Skin epidermis (tissue), 12 donors: ENCODE measurements around the gene COL19A1.
A peak's percentile ranks its signal among the peaks of the same experiment; 100 is the strongest.

ENCODE experiments used
- H3K27ac ChIP-seq, 21 experiments: fragments of 200-600 bp; sonication (generic) in 11 of 21; one replicate each; pipeline ENCODE4 v1.5.0; 2020; ENCODE audit warnings: mild to moderate bottlenecking in 3 of 21, inconsistent platforms in 2 of 21, moderate library complexity in 2 of 21
- H3K4me3 ChIP-seq, 7 experiments: fragments of 200-600 bp; sonication (generic) in 2 of 7; one replicate each; pipeline ENCODE4 v1.5.0; 2020; ENCODE audit warnings: inconsistent platforms in 2 of 7, mild to moderate bottlenecking in 2 of 7, moderate library complexity in 1 of 7

COL19A1 gene

DNA sequence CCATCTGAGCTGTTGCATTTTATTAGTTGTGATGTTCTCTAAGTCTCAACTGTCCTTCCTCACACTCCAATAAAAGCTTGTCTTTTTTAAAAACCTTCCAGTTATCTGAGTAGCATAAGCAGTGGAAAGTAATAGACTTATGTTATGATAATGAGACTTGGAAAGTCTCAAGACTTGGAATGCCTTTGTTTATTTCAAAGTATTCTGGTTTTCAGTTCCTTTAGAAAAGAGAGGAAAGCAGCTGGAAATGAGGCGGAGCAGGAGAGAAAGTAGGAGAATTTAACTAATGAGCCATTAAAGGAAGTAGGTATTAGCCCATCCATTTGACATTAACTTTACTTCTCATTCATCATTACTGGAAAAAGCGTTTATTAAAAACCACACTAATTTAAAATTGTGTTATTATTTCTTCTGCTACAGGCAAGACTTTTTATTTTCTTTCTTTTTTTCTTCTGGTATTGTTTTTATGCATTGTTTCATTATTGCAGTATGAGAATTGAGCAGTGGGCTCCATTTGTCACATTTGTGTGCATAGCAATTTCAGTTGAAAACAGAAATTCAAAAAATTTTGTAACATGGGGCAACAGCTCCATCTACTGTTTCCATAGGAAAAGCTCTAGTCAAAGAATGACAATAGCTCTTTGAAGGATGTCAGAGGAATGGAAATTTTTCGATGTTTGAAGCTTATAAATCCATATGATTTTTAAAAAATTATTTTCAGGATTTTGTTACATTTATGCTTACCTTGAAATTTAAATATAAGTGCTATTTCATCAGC is 241.7 kb downstream of the COL19A1 start:
- Histone ChIP-seq H3K27ac (no peak overlapping the region), H3K4me3 (no peak overlapping the region)

DNA sequence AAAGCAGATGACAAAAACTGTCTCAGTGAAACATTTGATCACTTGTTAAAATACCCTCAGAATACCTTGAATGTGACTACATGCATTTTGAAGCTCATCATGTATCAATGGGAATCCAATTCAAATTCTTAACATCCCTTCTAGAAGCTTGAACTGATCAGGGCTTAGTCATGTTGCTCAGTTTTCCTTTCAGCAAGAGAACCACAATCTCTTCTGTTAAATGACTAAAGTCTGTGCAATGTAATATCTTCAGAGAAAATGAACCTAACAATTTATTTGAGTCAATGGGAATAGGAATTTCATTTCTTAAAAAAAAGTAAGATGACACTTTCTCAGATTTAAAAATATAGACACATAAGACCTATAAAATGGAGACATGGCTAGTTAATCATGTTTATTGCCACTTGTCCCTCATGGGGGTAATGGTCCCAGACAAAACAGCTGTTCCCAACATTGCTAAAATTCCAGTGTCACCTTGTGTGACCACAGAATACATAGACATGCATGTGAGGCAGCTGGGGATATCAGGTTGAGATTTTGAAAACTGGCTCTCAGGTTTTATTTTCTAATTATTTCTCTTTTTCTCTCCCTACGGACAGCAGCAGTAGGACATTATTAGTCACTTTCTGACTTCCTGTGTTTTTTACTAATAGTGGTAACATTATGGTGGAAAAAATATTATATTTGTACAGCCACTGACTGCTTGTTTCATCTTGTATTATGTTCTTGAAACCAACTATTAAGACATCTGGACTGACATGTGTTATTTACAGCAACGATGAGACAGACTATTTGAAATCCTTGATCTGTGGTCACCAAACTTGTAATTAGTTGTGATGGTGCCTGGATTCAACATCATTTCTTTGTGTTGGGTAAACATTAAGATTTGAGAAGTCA is 244.0 kb downstream of the COL19A1 start:
- Histone ChIP-seq H3K27ac (no peak overlapping the region), H3K4me3 (no peak overlapping the region)

DNA sequence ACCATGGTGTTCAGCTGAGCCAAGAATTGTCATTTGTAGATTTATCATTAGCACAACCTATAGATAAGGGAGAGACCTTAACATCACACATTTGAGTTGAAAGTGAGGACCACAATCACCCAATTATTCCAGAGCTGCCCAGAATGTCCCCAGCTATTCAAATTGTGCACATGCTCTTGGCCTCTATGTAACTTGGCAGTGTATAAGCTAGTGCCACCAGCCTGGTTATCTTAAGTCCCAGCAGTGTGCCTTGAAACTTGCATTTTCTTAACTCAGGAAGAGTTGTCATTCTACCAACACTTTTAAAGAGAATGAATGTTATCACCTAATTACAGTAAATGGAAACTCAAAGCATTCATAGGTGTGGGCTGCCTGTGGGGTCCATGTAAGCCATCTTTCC is 245.4 kb downstream of the COL19A1 start:
- no peak overlapping the region for H3K27ac ChIP-seq
- H3K4me3 ChIP-seq = no peak overlapping the region

DNA sequence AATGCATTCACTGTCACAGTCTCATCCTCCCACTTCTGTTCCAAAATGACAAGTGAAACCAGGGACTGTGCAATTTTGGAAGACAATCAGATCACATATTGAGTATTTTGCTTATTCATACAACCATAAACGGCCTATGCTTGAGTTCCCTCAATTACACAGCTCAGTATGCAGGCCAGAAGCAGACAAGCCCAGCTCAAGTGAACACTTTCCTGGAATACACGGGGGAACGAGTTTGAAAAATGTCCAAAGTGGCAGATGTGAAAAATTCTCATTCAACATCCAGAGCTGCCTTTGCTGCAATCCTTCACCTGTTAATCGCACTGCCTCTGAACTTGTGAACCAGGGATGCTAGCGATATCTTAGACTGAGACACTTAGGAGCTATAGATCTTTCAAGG is 246.4 kb downstream of the COL19A1 start:
- H3K4me3 ChIP-seq = no peak overlapping the region
- no peak overlapping the region for H3K27ac ChIP-seq

DNA sequence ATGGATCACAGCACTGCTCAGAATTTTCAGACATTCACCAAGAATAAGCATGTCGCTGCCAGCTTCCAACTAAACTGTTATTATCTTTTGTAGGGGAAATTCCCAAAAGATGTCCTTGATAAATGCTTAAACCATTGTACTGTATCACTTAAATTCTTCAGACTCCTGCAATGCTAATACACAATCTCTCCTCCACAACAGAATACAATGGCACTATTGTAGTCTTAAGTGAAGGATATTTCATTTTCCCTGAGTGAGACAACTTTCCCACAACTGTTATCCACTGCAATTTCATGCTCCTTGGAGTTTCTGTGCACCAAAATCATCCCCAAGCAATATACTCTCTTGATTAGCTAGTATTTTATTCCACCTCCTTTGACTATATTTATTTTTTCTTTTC is 246.8 kb downstream of the COL19A1 start:
- Histone ChIP-seq H3K4me3 (no peak overlapping the region), H3K27ac (no peak overlapping the region)

DNA sequence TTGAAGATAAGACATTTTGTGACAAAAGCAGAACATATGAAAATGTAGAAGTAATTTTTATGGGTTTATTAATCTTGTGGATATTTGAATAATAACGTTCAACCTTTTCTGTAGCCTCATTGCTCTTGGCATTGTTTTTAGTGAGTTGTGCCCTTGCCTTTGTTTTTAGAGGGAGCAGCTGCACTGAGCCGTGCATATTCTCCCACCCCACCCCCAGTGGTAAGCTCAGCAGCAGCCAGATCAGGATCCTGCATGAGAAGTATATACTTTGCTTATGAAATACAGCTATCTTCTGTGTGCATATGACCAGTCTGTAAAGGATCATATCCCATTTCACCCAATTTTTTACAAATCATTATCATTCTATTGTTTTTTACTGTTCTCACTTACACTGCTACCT is 252.3 kb downstream of the COL19A1 start:
- Histone ChIP-seq H3K27ac (no peak overlapping the region), H3K4me3 (no peak overlapping the region)

DNA sequence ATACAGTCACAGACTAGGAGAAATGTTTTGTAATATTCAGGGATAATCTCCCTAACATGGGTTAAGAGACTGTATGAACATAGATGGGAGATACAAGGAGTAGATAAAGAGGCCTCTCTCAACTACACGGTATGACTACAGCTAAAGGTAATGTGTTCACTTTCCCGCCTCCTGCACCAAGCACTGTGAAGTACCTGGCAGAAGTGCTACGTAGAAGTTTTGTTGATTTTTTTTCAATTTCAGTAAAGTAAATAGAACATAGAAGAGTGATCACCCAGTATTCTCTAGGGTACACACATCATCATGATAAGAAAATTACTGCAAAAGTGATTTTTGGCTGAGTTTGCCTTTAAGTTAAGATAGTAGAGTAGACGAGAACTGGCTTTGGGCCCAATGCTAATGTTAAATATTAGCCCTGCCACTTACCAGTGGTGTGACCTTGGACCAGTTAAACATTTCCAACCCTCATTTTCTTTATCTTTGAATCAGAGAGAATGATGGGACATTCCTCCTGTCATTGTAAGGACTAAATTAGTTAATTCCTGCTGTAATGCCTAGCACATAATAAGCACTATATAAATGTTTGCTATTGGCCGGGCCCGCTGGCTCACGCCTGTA is 253.0 kb downstream of the COL19A1 start:
- Histone ChIP-seq H3K27ac (no peak overlapping the region), H3K4me3 (no peak overlapping the region)

DNA sequence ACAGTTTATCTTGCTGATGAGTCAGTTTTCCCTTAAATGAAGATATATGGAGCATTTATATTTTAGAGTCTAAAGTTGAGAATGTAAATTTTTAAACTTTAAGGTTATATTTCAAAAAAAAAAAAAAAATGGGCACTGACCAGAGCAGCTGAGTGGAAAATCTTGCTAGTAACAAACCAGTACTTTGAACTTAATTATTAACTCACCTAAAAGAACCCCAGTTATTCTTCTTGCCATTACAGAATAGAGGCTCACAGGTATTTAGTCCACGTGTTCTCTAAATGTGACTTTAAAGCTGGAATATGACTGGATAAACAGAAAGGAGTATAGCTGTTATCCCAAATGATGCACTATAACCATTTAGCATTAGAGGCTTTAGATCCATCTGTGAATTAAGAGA is 258.1 kb downstream of the COL19A1 start:
- H3K4me3 ChIP-seq = no peak overlapping the region
- H3K27ac ChIP-seq = peak overlapping the region in 1 of 21 experiments; percentile 29

DNA sequence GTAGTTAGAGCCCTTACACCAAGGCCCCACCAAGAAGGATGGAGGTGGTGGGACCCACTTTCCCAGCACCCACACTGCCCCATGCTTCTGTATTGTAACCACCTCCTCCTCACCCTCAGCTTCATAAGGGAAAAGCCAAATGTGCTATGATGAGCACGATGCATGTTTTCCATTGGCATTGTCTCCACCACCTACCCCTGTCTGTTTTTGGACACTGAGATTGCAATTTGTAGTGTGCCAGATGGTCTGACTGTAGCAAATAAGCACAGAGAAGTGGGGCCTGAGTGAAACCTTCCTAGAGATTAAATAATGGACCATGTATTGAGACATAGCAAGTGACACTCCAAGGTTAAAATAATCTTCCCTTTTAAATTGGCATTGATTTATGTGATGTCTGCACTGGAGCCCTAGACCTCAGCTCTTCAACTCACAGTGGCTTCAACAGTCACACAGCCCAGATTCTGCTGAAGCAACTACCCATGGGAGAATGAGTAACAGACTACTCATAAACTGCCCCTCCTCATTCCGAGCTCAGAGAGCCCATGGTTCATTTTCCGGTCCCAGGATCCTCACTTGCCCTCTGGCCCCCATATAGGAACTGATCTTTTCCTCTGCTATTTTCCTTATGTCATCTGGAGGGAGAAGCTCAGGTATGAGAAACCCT is 258.7 kb downstream of the COL19A1 start:
- H3K27ac ChIP-seq = peak overlapping the region in 2 of 21 experiments; percentile 29 to 41
- H3K4me3 ChIP-seq = no peak overlapping the region

DNA sequence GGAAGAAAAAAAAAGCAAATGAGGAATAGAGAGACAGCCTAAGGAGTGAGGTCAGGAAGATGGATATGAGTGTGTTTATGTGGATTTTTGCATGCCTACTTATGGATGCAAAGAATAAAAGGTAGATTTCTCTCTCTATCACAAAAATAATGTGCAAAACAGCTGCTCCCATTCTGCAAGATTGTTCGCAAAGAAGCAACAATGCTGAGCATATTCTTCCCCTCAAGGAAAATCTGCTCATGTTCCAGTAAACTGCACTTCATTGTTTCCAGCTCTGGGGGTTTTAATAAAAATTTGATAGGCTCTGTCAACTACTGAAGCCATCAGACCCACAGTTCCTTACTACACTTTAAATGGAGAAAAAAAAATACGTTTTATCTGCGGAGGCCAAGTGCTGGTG is 259.2 kb downstream of the COL19A1 start:
- Histone ChIP-seq H3K27ac (peak overlapping the region in 1 of 21 experiments; percentile 41), H3K4me3 (no peak overlapping the region)

DNA sequence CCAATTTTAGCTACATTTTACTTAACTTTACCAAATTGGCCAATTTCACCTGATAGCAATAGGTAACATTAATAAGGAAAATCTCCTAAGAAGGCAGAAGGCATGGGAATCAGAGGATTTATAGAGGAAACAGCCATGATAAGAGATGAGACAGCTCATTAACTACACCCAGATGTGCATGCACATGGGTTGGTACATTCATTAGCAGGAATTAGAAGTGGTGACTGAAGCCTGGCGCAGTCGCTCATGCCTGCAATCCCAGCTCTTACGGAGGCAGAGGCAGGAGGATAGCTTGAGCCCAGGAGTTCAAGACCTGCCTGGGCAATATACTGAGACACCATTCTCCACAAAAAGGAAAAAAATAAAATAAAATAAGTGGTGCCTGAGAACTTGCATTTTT is 263.0 kb downstream of the COL19A1 start:
- Histone ChIP-seq H3K4me3 (no peak overlapping the region), H3K27ac (no peak overlapping the region)

DNA sequence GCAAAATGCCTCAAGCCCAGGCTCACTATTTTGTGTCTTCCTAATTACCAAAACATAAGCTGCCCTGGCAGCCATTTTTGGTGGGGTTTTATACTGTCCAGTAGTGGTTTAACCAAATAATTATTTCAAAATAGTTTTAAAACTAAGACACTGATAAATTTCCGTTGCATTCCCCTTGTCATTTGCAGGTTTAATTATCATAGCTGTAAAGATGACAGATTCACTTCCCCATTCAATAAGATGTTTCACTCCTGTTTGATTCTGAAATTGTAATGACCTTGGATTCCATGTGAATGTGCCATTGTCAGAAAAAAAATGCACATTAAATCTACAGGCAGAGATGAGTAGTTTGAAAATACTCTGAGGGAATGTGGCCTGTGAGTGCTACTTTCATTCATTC is 264.5 kb downstream of the COL19A1 start:
- Histone ChIP-seq H3K27ac (no peak overlapping the region), H3K4me3 (no peak overlapping the region)

DNA sequence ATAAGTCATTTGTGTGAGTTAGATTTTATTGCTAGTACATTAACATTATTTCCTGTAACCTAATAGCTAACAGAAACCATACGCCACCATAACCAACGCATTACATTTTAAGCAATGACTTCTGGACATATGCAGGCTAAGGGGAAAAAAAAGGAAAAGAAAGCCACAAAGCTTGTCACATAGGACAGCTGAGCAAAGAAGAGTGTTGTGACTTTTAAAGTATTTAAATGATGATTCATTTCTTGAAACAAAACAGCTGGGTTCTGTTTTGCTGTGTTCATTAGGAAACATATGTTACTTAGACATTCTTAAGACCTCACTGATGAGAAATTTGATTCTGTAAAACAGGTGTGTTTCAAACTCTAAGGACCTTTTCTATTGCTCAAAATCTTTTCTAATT is 265.2 kb downstream of the COL19A1 start:
- Histone ChIP-seq H3K27ac (no peak overlapping the region), H3K4me3 (no peak overlapping the region)

DNA sequence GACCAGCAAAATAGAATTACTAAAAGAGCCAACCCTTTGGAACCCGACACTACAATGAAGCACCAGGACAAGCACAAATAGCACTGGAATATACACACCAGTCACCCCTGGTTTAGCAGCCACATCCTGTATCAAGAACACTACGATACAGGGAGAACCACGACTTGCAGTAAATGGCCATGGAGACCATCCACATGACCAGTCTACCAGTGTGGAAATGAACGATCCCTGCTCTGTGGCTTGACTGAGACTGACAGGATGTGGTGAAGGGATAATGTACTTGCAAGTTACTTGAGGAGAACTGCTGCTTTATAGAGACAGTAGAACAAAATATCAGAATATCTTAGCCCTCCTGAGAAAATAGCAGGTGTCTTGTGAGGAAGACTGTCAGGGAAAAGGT is 266.9 kb downstream of the COL19A1 start:
- no peak overlapping the region for H3K27ac ChIP-seq
- H3K4me3 ChIP-seq = no peak overlapping the region

DNA sequence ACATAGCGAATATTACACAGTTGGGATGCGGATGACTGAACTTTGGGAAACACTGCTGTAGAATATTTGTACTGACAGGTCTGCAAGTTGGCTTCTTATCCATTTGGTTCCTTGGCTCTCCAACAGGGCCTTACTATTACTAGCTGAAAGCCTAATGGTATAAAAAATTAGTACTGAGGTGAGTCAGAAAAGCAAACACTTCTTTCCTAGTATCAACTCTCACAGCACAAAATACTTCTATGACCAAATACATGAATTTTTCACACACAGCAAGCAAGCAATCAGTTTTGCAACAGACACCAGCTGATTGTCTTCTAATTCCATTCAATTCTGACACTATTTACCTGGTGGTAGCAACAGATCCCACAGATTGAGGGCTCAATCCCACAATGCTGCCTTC is 268.2 kb downstream of the COL19A1 start:
- Histone ChIP-seq H3K27ac (no peak overlapping the region), H3K4me3 (no peak overlapping the region)

DNA sequence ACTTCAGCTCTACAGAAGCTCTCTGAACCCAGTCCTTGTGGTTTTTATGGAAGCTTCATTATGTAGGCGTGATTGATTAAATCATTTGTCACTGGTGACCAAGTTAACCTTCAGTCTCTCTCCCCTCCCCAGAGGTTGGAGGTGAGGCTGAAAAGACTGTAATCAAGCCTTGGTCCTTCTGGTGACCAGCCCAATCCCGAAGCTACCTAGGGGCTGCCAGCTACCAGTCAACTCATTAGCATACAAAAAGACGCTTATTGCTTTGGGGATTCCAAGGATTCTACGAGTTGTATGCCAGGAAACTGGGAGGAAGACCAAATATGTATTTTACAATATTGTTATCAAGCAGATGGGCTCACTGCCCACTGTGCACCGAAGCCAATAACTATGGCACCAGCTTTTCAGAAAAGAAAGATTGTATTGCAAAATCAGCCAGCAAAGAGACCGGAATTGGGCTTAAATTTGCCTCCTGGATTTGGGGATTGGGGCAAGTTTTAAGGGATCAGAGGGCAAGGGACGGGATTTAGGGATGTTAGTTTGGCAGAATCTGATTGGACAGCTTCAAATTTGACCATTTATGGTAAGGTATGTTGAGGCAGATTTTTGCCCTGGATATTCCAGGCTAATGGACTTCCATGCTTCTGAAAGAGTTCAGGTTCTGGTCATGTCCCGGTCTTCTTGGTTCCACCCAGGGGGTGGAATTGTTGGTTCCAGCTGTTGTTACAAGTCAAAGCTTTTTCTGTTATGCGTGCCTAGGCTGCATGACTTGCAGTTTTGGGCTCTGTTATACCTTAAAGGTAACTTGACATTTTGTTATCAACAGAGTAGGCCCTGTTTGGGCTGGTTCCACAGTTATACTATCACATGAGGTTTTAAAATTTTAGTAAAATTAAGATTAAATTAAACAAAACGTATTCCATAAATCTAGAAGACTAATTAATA is 269.1 kb downstream of the COL19A1 start:
- H3K27ac ChIP-seq = no peak overlapping the region
- H3K4me3 ChIP-seq = no peak overlapping the region

DNA sequence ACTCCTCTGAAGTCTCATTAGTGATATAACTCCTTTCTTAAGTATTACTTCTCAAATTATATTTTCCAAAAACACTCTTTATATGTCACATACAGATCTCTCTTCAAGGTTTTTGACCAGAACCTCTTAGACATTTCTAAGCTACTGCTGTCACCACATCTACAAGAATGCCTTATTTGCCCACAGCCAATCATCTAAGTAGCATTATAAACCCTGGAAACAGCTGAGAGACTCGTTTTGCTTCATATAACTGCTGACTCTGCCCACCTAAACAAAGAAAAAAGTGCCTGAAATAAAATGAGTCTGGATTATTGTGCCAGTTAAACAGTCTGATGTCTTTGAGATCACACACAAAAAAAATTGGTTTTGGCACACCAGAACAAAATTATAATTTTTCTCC is 270.6 kb downstream of the COL19A1 start:
- H3K4me3 ChIP-seq = no peak overlapping the region
- no peak overlapping the region for H3K27ac ChIP-seq

DNA sequence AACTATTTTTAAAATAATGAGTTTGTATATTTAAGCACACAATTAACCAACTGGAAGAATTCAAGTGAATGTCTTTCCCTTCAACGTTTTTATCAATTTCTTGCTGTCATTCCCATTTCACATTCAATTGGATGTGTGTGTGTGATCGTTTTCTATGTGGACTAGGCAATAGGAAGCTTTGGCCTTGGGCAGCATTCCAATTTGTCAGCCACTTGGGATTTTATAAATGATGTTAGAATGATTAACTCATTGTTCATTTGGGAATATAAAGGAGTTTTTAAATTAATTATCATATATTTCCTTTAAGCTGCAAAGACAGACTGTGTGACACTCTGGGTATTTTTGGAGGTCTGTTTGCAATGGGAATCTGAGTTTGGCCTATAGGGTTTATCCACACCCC is 274.1 kb downstream of the COL19A1 start:
- Histone ChIP-seq H3K4me3 (no peak overlapping the region), H3K27ac (no peak overlapping the region)

DNA sequence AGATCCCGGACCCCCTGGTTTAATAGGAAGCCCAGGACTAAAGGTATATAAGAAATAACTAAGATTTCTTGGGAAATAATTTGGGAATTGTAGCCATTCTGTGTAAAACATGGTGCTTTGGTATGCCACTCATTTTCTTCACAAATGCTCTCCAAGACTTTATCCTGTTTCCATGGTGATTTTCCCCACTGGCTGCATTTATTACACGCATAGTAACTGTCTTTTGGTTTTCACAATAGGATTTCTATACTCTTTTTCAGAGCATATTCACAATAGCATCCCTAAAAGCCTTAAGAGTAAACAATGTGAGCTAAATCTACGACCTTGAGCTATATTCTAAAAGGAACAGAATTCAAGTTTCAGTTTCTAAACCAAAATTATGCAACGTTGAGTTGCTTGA is 275.7 kb downstream of the COL19A1 start:
- Histone ChIP-seq H3K27ac (no peak overlapping the region), H3K4me3 (no peak overlapping the region)
